Panc1 (cell line): ENCODE measurements around the gene FAF2. TPM values are rescaled to one million over a fixed set of nuclear protein-coding genes. Genes with fewer than 3 reads are reported as not detected.
"Not testable (repeated sequence)": the region's sequence is repeated elsewhere in the genome, so short reads cannot be mapped to it uniquely, and the experiment has no call there.

Source experiments
- ATAC-seq: fragments of 200-7000 bp; cut with Tn5 transposase; 2 replicates; pipeline ENCODE4 v1.9.1; 2020; ENCODE audit warnings: mild to moderate bottlenecking, moderate library complexity
- BruUV-seq: library from RNA; stranded (reverse); fragments of 400-500 nt; replicated peaks from 2 replicates; lab custom pipeline; 2021; lab: Mats Ljungman, UMichigan
- CTCF ChIA-PET: fragments of 300-600 bp; sonication (Branson Sonifier 250); formaldehyde crosslinking; loops from one replicate; lab custom pipeline; 2022; ENCODE audit warnings: antibody characterized with exemption; lab: Charles Lee
- POLR2A ChIA-PET: fragments of 300-600 bp; sonication (Branson Sonifier 250); formaldehyde crosslinking; loops from one replicate; lab custom pipeline; 2022; ENCODE audit warnings: antibody characterized with exemption; lab: Charles Lee
- DNase-seq: peaks from one replicate; pipeline ENCODE4 v3.0.0-alpha.2; 2010; ENCODE audit warnings: low read depth, low spot score
- H3K27ac ChIP-seq: 2 replicates; pipeline ENCODE4 v1.5.1; 2011; ENCODE audit warnings: mild to moderate bottlenecking, low read length, inconsistent platforms
- H3K27me3 ChIP-seq: fragments of 200-500 bp; sonication (Bioruptor generic); 2 replicates; pipeline ENCODE4 v1.6.0; 2014; ENCODE audit warnings: low read length, inconsistent platforms; ENCODE audit not compliant: control insufficient read depth, insufficient read depth
- H3K36me3 ChIP-seq: fragments of 200-500 bp; sonication (Bioruptor generic); 2 replicates; pipeline ENCODE4 v1.5.1; 2014; ENCODE audit warnings: inconsistent platforms, mild to moderate bottlenecking, low read length, moderate library complexity; ENCODE audit not compliant: control insufficient read depth, insufficient read depth
- H3K4me1 ChIP-seq: 2 replicates; pipeline ENCODE4 v1.5.1; 2011; ENCODE audit warnings: inconsistent platforms, mild to moderate bottlenecking, low read length, moderate library complexity; ENCODE audit not compliant: control insufficient read depth, insufficient read depth
- H3K4me3 ChIP-seq, 2 experiments: 2 replicates each; pipeline ENCODE4 v1.5.1; 2011 to 2012; ENCODE audit warnings: low read depth in 2 of 2, low read length in 2 of 2, mild to moderate bottlenecking in 2 of 2, inconsistent platforms in 1 of 2, moderate library complexity in 1 of 2
- H3K9me3 ChIP-seq: fragments of 200-500 bp; sonication (Bioruptor generic); 2 replicates; pipeline ENCODE4 v1.5.1; 2014; ENCODE audit warnings: low read depth, mild to moderate bottlenecking, inconsistent platforms, low read length, moderate library complexity; ENCODE audit not compliant: control insufficient read depth, insufficient read depth
- POLR2AphosphoS5 ChIP-seq: IDR thresholded peaks from 2 replicates; pipeline ENCODE4 v1.6.1; 2012; ENCODE audit warnings: mild to moderate bottlenecking, low read depth, low read length, moderate library complexity
- SIN3A ChIP-seq: IDR thresholded peaks from 2 replicates; pipeline ENCODE4 v1.6.1; 2012; ENCODE audit warnings: low read depth, mild to moderate bottlenecking, low read length, moderate library complexity, borderline replicate concordance; ENCODE audit not compliant: insufficient read depth
- TCF7L2 ChIP-seq: IDR thresholded peaks from 2 replicates; pipeline ENCODE4 v1.6.1; 2011; ENCODE audit warnings: mild to moderate bottlenecking, low read depth, low read length, inconsistent platforms
- in situ Hi-C: cut with HindIII; loops from 2 replicates; pipeline ENCODE4 v1.10.0; 2016; ENCODE audit warnings: low sequenced_read_pairs, low pct_unique_long_range_greater_than_20kb
- intact Hi-C: fragments of 100-400 bp; cut with micrococcal nuclease; formaldehyde crosslinking; loops from one replicate; pipeline ENCODE4 v1.10.0; 2022; ENCODE audit not compliant: unreplicated experiment
- total RNA-seq: library from RNA; stranded (reverse); gene quantifications from one replicate; pipeline ENCODE4 v1.2.1, GENCODE V29; 2021; ENCODE audit not compliant: unreplicated experiment
- TF ChIP-seq, protein P1 (sequence below), 2 experiments: IDR thresholded peaks; 2 replicates each; pipeline ENCODE4 v1.6.1; 2011 to 2012; ENCODE audit warnings: low read depth in 2 of 2, control low read depth in 1 of 2, low read length in 1 of 2, mild to moderate bottlenecking in 1 of 2, moderate library complexity in 1 of 2; ENCODE audit not compliant: insufficient read depth in 1 of 2
- TF ChIP-seq, protein P2 (sequence below): fragments of 450-650 bp; IDR thresholded peaks from 2 replicates; pipeline ENCODE4 v1.5.1; 2017; ENCODE audit warnings: mild to moderate bottlenecking

Gene FAF2
- total RNA-seq, 1 experiment from 2014 or later = 86.6 TPM

DNA sequence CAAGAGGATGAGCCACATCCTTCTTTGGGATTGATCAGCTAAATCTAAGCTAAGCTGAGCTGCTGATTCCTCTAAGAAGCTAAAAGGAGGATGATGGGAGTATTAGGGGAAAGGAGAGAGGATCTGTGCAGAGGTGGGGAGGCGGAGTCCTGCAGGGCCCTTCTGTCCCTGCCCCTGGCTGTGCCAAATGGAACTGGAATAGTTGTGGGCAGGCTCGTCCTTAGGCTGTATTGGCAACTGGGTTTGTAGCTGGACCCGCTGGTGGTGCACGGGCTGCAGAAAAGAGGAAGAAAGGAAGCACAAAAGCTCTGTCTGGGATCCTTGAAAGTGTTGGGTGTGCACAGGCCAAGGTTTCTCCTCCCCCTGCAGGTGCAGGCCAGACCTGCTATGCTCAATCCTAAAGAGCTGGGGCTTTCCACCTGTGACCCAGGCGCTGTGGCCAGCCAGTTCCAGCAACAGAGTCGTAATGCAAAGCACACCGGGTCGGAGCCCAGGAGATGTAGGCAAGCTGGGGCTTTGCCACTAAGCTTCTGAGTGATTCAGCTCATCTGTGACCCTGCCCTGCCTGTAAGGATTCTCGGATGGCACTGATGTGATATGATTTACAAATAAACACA lies 41.6 kb upstream of the FAF2 start:
- no peaks in the 10 kb centered on the region for H3K27me3 ChIP-seq
- BruUV-seq = no TSS peak
- no peaks in the 10 kb centered on the region for H3K36me3 ChIP-seq
- DNase-seq (no peak), ATAC-seq (no peak)
- no peaks in the 10 kb centered on the region for H3K4me1 ChIP-seq
- ChIA-PET POLR2A (no interaction called here), CTCF (no interaction called here)
- no peak for TF ChIP-seq POLR2AphosphoS5
- no peak for TF ChIP-seq SIN3A
- TF ChIP-seq, protein P1, sequence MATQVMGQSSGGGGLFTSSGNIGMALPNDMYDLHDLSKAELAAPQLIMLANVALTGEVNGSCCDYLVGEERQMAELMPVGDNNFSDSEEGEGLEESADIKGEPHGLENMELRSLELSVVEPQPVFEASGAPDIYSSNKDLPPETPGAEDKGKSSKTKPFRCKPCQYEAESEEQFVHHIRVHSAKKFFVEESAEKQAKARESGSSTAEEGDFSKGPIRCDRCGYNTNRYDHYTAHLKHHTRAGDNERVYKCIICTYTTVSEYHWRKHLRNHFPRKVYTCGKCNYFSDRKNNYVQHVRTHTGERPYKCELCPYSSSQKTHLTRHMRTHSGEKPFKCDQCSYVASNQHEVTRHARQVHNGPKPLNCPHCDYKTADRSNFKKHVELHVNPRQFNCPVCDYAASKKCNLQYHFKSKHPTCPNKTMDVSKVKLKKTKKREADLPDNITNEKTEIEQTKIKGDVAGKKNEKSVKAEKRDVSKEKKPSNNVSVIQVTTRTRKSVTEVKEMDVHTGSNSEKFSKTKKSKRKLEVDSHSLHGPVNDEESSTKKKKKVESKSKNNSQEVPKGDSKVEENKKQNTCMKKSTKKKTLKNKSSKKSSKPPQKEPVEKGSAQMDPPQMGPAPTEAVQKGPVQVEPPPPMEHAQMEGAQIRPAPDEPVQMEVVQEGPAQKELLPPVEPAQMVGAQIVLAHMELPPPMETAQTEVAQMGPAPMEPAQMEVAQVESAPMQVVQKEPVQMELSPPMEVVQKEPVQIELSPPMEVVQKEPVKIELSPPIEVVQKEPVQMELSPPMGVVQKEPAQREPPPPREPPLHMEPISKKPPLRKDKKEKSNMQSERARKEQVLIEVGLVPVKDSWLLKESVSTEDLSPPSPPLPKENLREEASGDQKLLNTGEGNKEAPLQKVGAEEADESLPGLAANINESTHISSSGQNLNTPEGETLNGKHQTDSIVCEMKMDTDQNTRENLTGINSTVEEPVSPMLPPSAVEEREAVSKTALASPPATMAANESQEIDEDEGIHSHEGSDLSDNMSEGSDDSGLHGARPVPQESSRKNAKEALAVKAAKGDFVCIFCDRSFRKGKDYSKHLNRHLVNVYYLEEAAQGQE (IDR thresholded peaks at IDR 0.05; ENCODE audit: insufficient read depth in 1 of 2, low read depth in 2 of 2, low read length in 1 of 2) = no peak
- H3K4me3 ChIP-seq = no peak overlapping the region
- H3K27ac ChIP-seq = no peak overlapping the region
- intact Hi-C loops (no loop called here), in situ Hi-C loops (no loop called here)
- H3K9me3 ChIP-seq = no peaks in the 10 kb centered on the region

DNA sequence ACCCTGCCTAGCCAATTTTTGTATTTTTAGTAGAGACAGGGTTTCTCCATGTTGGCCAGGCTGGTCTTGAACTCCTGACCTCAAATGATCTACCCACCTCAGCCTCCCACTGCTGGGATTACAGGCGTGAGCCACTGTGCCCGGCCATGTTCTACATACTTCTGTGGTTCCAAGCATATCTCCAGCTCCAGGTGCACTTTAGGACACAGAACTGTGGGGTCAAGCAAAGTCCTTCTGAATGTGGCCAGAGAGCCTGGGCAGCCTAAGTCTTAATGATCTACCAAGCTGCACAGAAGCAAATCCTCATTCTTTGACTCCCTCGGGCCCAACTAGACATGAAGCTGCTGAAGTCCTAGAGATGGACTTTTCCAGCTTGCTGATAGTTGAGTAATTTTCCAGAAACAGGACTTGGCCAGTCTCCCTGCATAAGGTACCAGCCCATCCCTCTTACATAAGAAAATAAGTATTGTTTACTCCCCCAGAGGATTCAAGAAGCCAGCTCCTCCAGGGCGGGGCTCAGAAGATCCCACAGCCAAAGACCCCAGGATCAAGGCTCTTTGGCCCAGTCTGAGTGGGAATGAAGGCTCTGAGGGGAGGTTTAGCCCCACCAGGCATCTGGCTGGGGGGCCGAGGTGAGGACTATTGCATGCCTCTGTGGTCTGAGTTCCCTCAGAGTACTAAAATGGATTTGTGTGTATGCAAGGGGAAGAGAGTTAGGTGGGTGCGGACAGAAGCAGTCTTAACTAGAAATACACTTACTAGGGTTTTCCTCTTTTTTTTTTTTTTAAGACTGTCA lies 40.5 kb upstream of the FAF2 start:
- intact Hi-C loops (no loop called here), in situ Hi-C loops (no loop called here)
- no peak for TF ChIP-seq SIN3A
- TF ChIP-seq, protein P1 (IDR thresholded peaks at IDR 0.05; ENCODE audit: insufficient read depth in 1 of 2, low read depth in 2 of 2, low read length in 1 of 2) = no peak
- TF ChIP-seq TCF7L2 = no peak
- TF ChIP-seq POLR2AphosphoS5 = no peak
- TF ChIP-seq, protein P2, sequence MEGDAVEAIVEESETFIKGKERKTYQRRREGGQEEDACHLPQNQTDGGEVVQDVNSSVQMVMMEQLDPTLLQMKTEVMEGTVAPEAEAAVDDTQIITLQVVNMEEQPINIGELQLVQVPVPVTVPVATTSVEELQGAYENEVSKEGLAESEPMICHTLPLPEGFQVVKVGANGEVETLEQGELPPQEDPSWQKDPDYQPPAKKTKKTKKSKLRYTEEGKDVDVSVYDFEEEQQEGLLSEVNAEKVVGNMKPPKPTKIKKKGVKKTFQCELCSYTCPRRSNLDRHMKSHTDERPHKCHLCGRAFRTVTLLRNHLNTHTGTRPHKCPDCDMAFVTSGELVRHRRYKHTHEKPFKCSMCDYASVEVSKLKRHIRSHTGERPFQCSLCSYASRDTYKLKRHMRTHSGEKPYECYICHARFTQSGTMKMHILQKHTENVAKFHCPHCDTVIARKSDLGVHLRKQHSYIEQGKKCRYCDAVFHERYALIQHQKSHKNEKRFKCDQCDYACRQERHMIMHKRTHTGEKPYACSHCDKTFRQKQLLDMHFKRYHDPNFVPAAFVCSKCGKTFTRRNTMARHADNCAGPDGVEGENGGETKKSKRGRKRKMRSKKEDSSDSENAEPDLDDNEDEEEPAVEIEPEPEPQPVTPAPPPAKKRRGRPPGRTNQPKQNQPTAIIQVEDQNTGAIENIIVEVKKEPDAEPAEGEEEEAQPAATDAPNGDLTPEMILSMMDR = no peak
- no TSS peak for BruUV-seq
- CTCF ChIA-PET = no interaction called here
- Histone ChIP-seq H3K36me3 (no peaks in the 10 kb centered on the region), H3K27ac (no peak overlapping the region), H3K4me1 (no peaks in the 10 kb centered on the region; the same call in 1 of the 2 replicates), H3K9me3 (no peaks in the 10 kb centered on the region), H3K4me3 (no peak overlapping the region), H3K27me3 (no peaks in the 10 kb centered on the region)
- DNase-seq (no peak), ATAC-seq (no peak)
- POLR2A ChIA-PET = no interaction called here

DNA sequence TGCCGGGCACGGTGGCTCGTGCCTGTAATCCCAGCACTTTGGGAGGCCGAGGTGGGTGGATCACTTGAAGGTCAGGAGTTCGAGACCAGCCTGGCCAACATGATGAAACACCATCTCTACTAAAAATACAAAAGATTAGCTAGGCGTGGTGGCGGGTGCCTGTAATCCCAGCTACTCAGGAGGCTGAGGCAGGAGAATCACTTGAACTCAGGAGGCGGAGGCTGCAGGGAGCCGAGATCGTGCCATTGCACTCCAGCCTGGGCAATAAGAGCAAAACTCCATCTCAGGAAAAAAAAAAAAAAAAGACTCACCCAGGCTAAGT lies 40.0 kb upstream of the FAF2 start:
- H3K4me3 ChIP-seq, H3K4me1 ChIP-seq, H3K36me3 ChIP-seq, H3K27ac ChIP-seq, intact Hi-C loops, H3K27me3 ChIP-seq, CTCF ChIA-PET, POLR2A ChIA-PET, H3K9me3 ChIP-seq, in situ Hi-C loops, ATAC-seq, DNase-seq, BruUV-seq: not testable (repeated sequence)
